GM11168 (cell line): Measurements from ENCODE around the gene CHCHD10.
"Not testable (repeated sequence)": the region's sequence is repeated elsewhere in the genome, so short reads cannot be mapped to it uniquely, and the experiment has no call there.

Experiments
- in situ Hi-C: fragments of 300-500 bp; cut with MboI; formaldehyde crosslinking; loops from one replicate; pipeline ENCODE4 v1.12.0; 2022; ENCODE audit warnings: low sequenced_read_pairs; ENCODE audit not compliant: unreplicated experiment

The CHCHD10 gene

GRCh38 chr22:23752750-23753149 lies 15.0 kb downstream of the CHCHD10 start:
- in situ Hi-C loops: no loop called here

DNA sequence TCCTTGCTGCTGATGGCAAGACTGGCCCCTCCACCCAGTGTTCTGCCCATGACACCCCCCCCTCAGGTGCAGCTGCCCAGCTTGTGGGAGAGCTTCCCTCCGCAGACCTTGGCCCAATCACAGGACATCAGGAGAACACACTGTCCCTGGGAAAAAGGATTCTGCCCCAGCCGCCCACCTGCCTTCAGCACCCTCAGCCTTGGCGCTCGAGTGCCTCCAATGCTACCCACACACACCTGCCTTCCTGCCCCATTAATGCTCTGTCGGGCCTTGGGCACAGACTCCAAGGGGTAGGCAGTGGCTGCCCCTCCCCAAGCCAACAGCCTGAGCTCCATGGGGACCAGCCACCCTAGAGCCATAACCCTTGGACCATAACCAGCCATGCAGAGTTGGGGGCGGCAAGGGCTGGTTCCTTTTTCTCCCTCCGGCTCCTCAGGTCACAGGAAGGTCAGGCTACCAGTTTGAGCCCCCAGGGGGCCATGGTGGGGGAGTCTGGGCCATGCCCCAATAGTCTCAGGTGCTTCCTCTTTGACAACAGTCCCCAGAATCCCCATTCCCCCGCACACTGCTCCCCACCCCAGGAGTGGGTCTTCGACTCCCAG lies 15.6 kb downstream of the CHCHD10 start:
- in situ Hi-C loops: no loop called here

- in situ Hi-C loops: no loop called here
Measured at GRCh38 chr22:23751441-23751996, 16.3 kb downstream of the CHCHD10 start.

GRCh38 chr22:23750714-23751440 lies 16.9 kb downstream of the CHCHD10 start, which contains the start of gene ZNF70:
Gene ZNF70, minus strand, starts transcription at chr22:23751112. Its CDS starts 5,972 bp downstream, at chr22:23745140.
- in situ Hi-C loops: no loop called here

DNA sequence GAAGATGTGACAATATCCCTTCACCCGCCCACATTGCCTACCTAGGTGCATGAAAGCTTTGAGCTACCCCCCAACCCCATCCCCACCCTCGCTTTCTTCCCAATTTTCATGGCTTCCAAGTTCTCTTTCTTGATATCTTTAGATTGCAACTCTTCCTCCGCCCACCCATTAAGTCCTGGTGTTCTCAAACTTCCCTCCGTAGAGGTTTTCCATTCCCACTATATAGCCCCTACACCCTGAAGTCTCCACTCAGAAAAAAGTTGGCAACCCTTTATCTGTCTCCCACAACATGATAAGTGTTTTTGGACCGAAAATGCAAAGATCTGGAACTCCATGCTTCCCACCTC lies 17.4 kb downstream of the CHCHD10 start:
- in situ Hi-C loops: no loop called here

GRCh38 chr22:23749841-23750301 lies 17.9 kb downstream of the CHCHD10 start:
- in situ Hi-C loops: no loop called here

- in situ Hi-C loops: no loop called here
Measured at GRCh38 chr22:23745791-23746190, 22.0 kb downstream of the CHCHD10 start.

DNA sequence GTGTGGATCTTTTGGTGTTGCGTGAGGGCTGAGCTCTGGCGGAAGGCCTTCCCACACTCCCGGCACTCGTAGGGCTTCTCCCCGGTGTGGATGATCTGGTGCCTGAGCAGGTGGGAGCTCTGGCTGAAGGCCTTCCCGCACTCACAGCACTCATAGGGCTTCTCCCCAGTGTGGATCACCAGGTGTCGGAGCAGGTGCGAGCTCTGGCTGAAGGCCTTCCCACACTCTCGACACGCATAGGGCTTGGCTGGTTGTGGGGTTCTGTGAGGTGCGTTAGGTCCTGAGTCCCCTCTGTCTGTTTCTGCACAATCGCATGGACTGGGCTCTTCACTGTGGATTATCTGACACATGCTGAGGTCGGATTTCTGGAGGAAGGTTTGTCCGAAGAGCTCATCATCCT lies 23.3 kb downstream of the CHCHD10 start:
- in situ Hi-C loops: no loop called here

DNA sequence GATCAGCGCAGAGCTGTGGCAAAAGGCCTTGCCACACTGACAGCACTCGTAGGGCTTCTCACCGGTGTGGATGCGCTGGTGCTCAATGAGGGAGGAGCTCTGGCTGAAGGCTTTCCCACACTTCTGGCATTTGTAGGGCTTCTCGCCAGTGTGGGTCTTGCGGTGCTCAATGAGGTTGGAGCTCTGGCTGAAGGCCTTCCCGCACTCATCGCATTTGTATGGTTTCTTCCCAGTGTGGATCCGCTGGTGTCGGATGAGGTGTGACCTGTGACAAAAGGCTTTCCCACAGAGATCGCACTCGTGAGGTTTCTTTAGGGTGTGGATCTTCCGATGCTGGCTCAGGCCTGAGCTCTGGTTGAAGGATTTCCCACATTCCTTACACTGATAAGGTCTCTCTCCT lies 23.8 kb downstream of the CHCHD10 start:
- in situ Hi-C loops: no loop called here

DNA sequence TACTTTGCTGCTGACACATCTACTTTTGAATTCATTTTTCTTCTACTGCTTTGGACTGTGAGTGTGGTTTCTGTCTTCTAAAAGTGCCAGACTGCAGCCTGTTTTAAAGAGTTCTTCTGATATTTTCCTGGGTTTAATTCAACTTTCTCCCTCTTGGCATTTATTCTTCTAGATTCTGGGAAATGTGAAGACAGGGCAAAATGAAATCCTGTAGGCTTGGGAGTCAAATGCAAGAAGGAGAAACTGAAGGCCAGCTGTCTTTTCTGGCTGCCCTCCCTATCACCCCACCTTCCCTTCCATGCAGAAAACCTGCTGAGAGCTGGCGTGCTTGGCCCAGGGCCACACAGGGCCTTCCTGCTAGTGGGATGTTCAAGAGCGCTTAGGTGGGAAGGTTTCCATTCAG lies 24.5 kb downstream of the CHCHD10 start:
- in situ Hi-C loops: no loop called here

GRCh38 chr22:23742505-23743264 lies 25.1 kb downstream of the CHCHD10 start:
- in situ Hi-C loops: no loop called here

DNA sequence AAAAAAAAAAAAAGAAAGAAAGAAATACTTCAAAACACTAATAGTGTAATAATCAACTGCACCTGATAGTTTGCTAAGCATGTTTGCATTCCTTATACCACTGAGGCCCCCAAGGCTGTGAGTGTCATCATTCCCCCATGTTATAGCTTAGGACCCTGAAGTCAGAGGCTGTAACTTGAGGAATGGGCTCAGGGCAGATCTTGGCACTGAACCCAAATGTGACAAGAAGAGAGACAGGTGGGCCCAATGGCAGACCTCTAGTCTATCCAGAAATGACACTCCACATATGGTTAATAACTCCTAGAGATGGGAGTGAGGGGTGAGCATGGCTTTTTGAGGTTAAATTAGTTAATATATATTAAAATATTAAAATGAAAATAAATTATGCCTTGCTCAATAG lies 30.1 kb downstream of the CHCHD10 start:
- in situ Hi-C loops: no loop called here

DNA sequence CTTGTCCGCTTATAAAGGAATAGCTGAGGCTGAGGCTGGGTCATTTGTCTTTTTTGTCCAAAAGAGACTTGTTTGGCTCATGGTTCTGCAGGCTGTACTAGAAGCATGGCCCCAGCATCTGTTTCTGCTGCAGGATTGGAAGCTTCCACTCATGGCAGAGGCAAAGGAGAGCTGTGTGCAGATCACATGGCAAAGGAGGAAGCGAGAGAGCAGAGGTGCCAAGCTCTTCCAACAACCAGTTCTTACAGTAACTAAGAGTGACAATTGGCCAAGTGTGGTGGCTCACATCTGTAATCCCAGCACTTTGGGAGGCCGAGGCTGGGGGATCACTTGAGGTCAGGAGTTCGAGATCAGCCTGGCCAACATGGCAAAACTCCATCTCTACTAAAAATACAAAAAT lies 39.7 kb downstream of the CHCHD10 start:
- in situ Hi-C loops: not testable (repeated sequence)

- in situ Hi-C loops: no loop called here
Measured at GRCh38 chr22:23722724-23723123, 45.0 kb downstream of the CHCHD10 start.

DNA sequence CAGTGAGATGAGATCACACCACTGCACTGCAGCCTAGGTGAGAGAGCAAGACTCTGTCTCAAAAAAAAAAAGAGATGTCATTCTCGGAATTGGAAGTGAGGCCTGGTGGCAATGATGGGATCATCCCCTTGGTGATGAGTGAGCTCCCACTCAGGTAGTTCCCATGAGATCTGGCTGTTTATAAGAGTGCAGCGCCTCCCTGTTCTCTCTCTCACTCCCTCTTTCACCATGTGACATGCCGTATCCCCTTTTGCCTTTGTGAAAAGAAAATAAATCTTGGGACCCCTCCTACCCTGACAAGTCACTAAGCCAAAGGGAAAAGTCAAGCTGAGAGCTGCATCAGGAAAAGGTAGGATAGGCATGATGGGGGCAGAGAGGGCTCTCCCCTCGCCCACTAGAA lies 45.6 kb downstream of the CHCHD10 start:
- in situ Hi-C loops: no loop called here

GRCh38 chr22:23720855-23721254 lies 46.9 kb downstream of the CHCHD10 start:
- in situ Hi-C loops: no loop called here

- in situ Hi-C loops: no loop called here
Measured at GRCh38 chr22:23718371-23719165, 49.2 kb downstream of the CHCHD10 start.

GRCh38 chr22:23716811-23717801 lies 50.7 kb downstream of the CHCHD10 start:
- in situ Hi-C loops: no loop called here
